M059J (cell line): Measurements from ENCODE around the gene ACADS. TPM values are rescaled to one million over a fixed set of nuclear protein-coding genes. Genes with fewer than 3 reads are reported as not detected.
A peak's percentile ranks its signal among the peaks of the same experiment; 100 is the strongest.
"Not testable (repeated sequence)": the region's sequence is repeated elsewhere in the genome, so short reads cannot be mapped to it uniquely, and the experiment has no call there.

ENCODE experiments used
- DNase-seq: peaks from one replicate; pipeline ENCODE4 v3.0.0-alpha.2; 2012; ENCODE audit warnings: low read depth
- total RNA-seq: library from RNA; depleted of rRNA; stranded (reverse); fragments of >200 nt; shearing (Covaris generic); gene quantifications from 2 replicates; pipeline ENCODE4 v1.2.3, GENCODE V29; 2014

The ACADS gene
- total RNA-seq, 1 experiment from 2014 or later: 9.1 TPM

GRCh38 chr12:120726961-120727360 lies 1.3 kb downstream of the ACADS start:
- DNase-seq: no peak

DNA sequence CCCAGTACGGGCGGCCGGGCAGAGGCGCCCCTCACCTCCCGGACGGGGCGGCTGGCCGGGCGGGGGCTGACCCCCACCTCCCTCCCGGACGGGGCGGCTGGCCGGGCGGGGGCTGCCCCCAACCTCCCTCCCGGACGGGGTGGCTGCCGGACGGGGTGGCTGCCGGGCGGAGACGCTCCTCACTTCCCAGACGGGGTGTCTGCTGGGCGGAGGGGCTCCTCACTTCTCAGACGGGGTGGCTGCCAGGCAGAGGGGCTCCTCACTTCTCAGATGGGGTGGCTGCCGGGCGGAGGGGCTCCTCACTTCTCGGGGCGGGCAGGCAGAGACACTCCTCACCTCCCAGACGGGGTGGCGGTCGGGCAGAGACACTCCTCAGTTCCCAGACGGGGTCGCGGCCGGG lies 6.6 kb downstream of the ACADS start:
- not testable (repeated sequence) for DNase-seq

DNA sequence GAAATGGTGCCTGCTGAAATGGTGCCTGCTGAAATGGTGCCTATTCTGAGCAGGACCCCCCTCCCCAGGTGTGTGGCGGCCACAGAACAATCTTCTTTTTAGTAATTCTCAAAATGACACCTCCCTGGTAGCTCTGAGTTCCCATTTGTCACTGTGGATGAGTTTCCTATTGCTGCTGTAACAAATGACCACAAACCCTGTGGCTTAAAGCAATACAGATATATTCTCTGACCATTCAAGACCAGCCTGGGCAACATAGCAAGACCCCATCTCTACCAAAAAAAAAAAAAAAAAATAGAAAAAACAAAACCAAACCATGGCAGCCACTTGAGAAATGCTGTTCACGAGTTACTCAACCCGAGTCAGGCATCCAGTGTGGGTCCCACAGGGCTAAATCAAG lies 7.9 kb downstream of the ACADS start:
- no peak for DNase-seq

GRCh38 chr12:120734210-120734609 lies 8.6 kb downstream of the ACADS start:
- DNase-seq: no peak

- DNase-seq: peak; percentile 39
Observed at GRCh38 chr12:120735181-120735580, 9.6 kb downstream of the ACADS start.

DNA sequence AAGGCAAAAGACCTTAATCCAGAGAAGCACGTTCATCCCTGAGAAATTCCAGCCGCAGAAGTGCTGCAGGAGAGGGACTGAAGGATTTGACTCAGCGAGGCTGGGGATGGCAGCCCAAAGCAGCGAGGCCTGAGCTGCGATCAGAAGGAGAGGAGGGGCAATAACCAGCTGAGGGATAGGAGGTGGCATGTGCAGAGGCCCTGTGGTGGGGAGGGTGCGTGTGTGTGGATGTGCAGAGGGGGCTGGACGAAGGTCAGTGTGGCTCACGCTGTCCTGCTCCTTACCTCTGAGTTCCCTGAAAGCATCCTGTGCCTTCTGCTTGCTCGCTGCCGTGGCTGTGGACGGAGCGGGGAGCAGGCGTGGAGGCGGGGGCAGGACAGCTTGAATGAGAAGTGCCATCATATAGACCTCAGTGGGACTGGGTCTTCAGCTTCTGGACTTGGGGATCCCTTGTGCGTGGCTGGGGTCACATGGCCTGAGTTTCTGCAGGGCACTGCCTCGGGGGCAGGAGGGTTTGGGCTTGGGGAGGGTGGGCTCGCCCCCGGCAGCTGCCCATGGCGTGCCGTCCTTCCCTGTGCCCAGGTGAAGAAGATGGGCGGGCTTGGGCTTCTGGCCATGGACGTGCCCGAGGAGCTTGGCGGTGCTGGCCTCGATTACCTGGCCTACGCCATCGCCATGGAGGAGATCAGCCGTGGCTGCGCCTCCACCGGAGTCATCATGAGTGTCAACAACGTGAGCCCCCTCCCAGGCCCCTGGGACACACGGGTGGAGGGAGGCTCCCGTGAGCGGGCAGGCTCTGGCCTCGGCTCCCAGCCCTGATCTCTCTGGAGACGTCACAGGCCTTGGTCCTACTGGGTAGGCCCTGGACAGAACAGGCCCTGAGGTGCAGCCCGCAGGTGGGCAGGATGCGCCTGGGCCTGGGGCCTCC lies 11.0 kb downstream of the ACADS start:
- no peak for DNase-seq

DNA sequence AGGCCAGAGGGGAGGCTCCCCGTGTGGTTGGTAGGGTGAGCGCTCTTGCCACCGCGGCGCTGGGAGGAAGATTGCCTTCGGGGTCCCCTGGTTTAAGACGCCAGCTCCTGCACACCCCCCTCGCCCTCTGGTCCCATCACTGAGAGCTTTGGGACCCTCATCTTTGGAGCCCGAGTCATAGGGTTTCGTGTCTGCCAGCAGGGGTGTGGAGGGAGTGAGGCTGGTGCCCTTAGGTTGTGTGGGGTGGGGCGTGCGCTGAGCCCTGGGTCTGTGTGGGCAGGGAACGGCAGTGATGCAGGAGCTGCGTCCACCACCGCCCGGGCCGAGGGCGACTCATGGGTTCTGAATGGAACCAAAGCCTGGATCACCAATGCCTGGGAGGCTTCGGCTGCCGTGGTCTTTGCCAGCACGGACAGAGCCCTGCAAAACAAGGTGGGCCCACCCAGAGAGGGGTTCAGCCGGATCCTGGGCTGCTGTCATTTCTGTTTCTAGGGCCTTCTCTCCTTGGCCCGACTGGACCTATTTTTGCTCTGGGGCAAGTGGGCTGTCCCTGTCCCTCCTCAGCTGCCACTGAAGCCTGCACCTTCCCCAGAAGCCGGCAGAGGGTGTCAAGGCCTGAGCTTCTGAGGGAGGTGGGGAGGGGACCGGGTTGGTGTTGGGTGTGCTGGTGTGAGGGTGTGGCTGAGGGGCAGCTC lies 12.1 kb downstream of the ACADS start:
- DNase-seq: no peak

DNA sequence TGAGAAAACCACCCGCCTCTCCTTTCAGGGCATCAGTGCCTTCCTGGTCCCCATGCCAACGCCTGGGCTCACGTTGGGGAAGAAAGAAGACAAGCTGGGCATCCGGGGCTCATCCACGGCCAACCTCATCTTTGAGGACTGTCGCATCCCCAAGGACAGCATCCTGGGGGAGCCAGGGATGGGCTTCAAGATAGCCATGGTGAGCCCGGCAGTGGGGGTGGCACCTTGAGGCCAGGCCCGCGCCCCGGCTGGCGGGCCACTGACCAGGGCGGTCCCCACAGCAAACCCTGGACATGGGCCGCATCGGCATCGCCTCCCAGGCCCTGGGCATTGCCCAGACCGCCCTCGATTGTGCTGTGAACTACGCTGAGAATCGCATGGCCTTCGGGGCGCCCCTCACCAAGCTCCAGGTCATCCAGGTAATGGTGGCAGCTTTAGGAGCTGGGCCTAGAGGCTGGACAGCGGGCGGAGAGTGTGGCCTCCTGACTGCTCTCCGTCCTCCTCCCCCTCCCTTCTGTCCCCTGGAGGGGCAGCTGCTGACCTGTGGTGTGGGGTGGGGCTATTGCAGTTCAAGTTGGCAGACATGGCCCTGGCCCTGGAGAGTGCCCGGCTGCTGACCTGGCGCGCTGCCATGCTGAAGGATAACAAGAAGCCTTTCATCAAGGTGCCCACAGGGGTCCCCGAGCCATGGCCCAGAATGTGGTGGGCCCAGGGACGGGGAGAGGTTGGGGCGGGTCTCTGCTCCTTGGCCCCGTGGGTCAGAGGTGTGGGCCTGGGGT lies 12.8 kb downstream of the ACADS start:
- no peak for DNase-seq

DNA sequence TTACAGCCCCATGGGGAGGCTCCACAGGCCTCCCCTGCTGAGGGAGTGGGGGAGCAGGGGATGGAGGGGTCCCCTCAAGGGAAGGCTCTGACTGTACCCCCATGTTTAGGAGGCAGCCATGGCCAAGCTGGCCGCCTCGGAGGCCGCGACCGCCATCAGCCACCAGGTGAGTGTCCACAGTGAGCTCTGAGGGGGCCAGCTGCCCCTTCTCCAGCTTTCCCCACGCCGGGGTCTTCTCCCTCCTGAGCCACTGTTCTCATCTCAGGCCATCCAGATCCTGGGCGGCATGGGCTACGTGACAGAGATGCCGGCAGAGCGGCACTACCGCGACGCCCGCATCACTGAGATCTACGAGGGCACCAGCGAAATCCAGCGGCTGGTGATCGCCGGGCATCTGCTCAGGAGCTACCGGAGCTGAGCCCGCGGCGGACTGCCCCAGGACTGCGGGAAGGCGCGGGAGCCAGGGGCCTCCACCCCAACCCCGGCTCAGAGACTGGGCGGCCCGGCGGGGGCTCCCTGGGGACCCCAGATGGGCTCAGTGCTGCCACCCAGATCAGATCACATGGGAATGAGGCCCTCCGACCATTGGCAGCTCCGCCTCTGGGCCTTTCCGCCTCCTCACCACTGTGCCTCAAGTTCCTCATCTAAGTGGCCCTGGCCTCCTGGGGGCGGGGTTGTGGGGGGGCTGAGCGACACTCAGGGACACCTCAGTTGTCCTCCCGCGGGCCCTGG lies 13.6 kb downstream of the ACADS start:
- no peak for DNase-seq

GRCh38 chr12:120739821-120740613 lies 14.4 kb downstream of the ACADS start:
- DNase-seq: no peak

- DNase-seq: no peak
Observed at GRCh38 chr12:120740871-120741270, 15.2 kb downstream of the ACADS start.

DNA sequence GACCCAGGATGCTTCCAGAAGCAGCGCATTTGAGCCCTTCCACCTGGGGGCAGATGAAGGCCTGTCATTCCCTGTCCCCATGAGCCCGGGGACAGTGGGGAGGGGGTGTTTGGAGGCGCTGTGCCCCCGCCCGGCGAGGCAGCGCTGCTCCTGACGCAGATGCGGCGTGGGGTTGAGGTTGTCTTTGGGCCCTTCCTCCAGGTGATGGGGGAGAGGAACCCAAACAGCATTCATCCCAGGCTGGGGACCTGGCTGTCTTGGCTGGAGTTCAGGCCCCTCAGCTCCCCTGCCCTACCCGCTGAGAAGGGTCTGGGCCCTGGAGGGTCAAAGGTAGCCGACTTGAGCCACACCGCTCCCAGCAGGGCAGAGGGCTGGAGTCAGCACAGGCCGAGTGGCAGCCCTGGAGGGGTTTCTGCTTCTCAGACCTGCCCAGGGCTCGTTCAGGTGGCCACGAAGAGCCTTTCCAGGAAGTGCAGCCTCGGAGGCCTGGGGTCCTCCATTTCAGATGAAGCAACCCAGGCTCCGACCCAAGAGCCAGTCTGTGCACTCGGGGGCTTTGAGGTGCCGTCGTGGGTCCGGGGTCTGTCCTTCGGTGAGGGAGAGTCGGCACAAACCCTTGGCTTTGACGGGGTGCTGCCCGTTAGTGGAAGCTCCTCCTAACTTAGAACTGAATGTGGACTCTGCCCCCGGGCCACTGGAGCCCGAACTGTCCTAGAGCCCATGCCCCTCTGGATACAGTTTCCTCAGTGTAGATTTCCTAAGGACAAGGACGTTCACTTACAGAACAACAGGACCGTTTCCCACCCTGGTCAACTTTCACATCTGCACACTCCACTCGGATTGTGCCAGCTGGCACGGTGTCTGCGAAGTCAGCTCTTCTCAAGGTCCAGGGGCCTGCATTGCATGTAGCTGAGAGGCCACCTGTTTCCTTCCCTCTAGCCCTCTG lies 16.1 kb downstream of the ACADS start:
- DNase-seq: no peak

- DNase-seq: no peak
Observed at GRCh38 chr12:120744922-120745493, 19.4 kb downstream of the ACADS start.

DNA sequence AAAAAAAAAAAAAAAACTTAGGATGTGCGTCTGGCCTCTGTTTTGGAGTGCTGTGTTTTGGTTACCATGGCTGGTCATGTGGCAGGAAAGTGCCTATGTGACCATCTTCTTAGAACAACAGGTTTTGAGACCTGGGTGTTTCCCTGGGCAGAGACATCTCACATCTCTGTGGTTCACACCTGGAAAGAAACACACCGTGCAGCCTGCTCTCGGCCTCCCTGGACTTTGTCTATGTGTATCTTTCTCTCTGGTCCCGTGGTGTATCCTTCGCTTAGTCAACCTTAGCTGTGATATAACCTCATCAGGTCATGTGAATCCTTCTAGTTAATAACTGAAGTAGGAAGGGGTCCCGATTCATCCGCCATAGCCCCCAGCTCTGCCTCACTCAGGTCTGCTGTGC lies 22.6 kb downstream of the ACADS start:
- DNase-seq: peak; percentile 15

DNA sequence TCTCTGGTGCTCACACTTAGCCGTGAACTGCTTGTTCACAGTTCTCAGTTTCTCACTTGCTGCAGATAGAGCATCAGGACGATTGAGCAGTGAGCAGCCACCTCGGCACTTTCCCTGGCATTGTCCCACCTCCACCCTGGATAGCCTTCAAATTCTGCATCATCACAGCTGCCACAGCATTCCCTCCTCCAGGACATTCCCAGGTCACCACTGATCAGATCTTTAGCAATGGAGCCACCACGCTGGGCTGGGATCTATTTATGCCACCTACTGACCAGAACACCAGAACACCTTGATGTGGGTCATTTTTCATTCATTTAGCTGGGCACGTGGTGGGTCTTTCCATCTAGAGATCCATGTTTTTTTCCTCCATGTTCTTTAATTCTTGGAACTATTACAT lies 23.6 kb downstream of the ACADS start:
- no peak for DNase-seq

DNA sequence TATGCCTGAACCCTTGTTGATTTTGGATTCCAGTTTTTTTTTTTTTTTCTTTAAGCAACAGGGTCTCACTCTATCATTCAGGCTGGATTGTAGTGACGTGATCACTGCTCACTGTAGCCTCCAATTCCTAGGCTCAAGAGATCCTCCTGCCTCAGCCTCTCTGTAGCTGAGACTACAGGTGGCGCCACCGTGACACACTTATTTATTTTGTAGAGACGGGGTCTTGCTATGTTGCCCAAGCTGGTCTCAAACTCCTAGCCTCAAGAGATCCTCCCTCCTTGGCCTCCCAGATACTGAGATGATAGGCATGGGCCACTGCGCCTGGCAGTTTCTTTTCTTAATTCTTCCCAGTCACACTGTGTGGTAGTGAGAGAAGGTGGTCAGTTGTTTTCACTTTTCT lies 25.2 kb downstream of the ACADS start:
- DNase-seq: no peak

- DNase-seq: no peak
Observed at GRCh38 chr12:120751389-120751788, 25.8 kb downstream of the ACADS start.

GRCh38 chr12:120754792-120755191 lies 29.2 kb downstream of the ACADS start:
- no peak for DNase-seq

DNA sequence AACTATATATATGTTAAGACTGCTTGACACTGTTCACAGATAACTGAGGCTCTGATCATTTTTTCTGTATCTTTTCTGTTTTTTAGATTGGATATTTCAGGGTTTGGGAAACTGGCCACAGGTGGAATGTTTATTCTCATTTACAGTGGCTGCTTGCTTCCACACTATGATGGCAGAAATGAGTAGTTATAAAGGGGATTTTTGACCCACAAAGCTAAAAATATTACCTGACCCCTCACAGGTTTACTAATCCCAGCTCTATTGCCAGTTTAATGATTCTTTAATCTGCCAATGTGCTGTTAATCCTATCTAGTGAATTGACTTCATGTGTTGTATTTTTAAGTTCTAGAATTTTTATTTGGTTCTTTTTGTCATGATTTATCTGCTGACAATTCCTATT lies 29.6 kb downstream of the ACADS start:
- DNase-seq: no peak
